HepG2 (cell line): Measurements from ENCODE around the gene VSNL1. TPM values are rescaled to one million over a fixed set of nuclear protein-coding genes. Genes with fewer than 3 reads are reported as not detected.
A peak's percentile ranks its signal among the peaks of the same experiment; 100 is the strongest.

Source experiments
- CENPBD1 ChIP-seq: sonication (generic); formaldehyde crosslinking; IDR thresholded peaks from 2 replicates; pipeline ENCODE4 v1.8.0; 2022; ENCODE audit warnings: missing genetic modification reagents, low read depth, mild to moderate bottlenecking, borderline replicate concordance
- CHD2 ChIP-seq: IDR thresholded peaks from 2 replicates; pipeline ENCODE4 v1.6.1; 2011; ENCODE audit warnings: low read depth, low read length, improper control_type of control experiment
- DRAP1 ChIP-seq: IDR thresholded peaks from 2 replicates; pipeline ENCODE4 v1.6.1; 2016; ENCODE audit warnings: missing genetic modification reagents, missing compliant biosample characterization
- FIP1L1 ChIP-seq: fragments of 200-400 bp; formaldehyde crosslinking; IDR thresholded peaks from 2 replicates; pipeline ENCODE4 v1.6.1; 2018; ENCODE audit warnings: low read depth, mild to moderate bottlenecking, low read length, moderate library complexity, borderline replicate concordance; ENCODE audit not compliant: insufficient read depth
- KDM1A ChIP-seq: IDR thresholded peaks from 2 replicates; pipeline ENCODE4 v1.6.1; 2016; ENCODE audit warnings: missing compliant biosample characterization
- MIER2 ChIP-seq: IDR thresholded peaks from 2 replicates; pipeline ENCODE4 v1.6.1; 2016; ENCODE audit warnings: missing biosample characterization, missing genetic modification reagents
- POLR2G ChIP-seq: fragments of 200-400 bp; formaldehyde crosslinking; IDR thresholded peaks from 2 replicates; pipeline ENCODE4 v1.6.1; 2018; ENCODE audit warnings: mild to moderate bottlenecking, low read depth, low read length, moderate library complexity
- SIX1 ChIP-seq: sonication (generic); formaldehyde crosslinking; IDR thresholded peaks from 2 replicates; pipeline ENCODE4 v1.4.0; 2020; ENCODE audit warnings: missing genetic modification reagents, borderline replicate concordance
- UBTF ChIP-seq: sonication (generic); formaldehyde crosslinking; IDR thresholded peaks from 2 replicates; pipeline ENCODE4 v1.4.0; 2020; ENCODE audit warnings: mild to moderate bottlenecking, missing genetic modification reagents
- ZNF136 ChIP-seq: sonication (generic); formaldehyde crosslinking; IDR thresholded peaks from 2 replicates; pipeline ENCODE4 v1.8.1; 2022; ENCODE audit warnings: low read depth, mild to moderate bottlenecking, moderate library complexity, missing genetic modification reagents
- ZNF350 ChIP-seq: sonication (generic); formaldehyde crosslinking; IDR thresholded peaks from 2 replicates; pipeline ENCODE4 v1.4.0; 2020; ENCODE audit warnings: mild to moderate bottlenecking, low read depth, missing genetic modification reagents, borderline replicate concordance
- ZNF562 ChIP-seq: sonication (generic); formaldehyde crosslinking; IDR thresholded peaks from 2 replicates; pipeline ENCODE4 v1.8.0; 2022; ENCODE audit warnings: missing genetic modification reagents, borderline replicate concordance
- ZNF614 ChIP-seq: IDR thresholded peaks from 2 replicates; pipeline ENCODE4 v1.6.1; 2018; ENCODE audit warnings: missing biosample characterization, missing genetic modification reagents, inconsistent platforms, borderline replicate concordance
- ZNF780A ChIP-seq: sonication (generic); formaldehyde crosslinking; IDR thresholded peaks from 2 replicates; pipeline ENCODE4 v1.8.0; 2022; ENCODE audit warnings: mild to moderate bottlenecking, missing genetic modification reagents, moderate library complexity
- ZNF816 ChIP-seq: sonication (generic); formaldehyde crosslinking; IDR thresholded peaks from 2 replicates; pipeline ENCODE4 v1.8.0; 2022; ENCODE audit warnings: missing genetic modification reagents, mild to moderate bottlenecking, borderline replicate concordance
- polyA plus RNA-seq, 8 experiments: library from polyadenylated mRNA; depleted of rRNA in 3 of 8; stranded (reverse) in 7 of 8; unstranded in 1 of 8; fragments of >200 nt; fragmentation: Illumina TruSeq in 4 of 8; extraction: Trizol in 4 of 8; gene quantifications; 2 replicates each; pipeline versions ENCODE4 v1.2.1 to v1.2.3, GENCODE V29; 2011 to 2016; ENCODE audit warnings: low read depth in 4 of 8, missing spikeins in 1 of 8, mixed read lengths in 1 of 8; ENCODE audit not compliant: insufficient read depth in 1 of 8
- total RNA-seq, 5 experiments: library from RNA; depleted of rRNA; stranded (reverse); fragments of >200 nt; fragmentation: Illumina TruSeq; extraction: Trizol; gene quantifications; 2 replicates each; pipeline ENCODE4 v1.2.3, GENCODE V29; 2016; ENCODE audit warnings: low read depth in 1 of 5
- TF ChIP-seq, protein P1 (sequence below), 2 experiments: sonication (generic) in 1 of 2; formaldehyde crosslinking in 1 of 2; IDR thresholded peaks; 2 replicates each; pipeline versions ENCODE4 v1.6.1 to v1.9.0; 2014 to 2022; ENCODE audit warnings: antibody characterized with exemption in 1 of 2, borderline replicate concordance in 1 of 2, inconsistent platforms in 1 of 2, low read depth in 1 of 2, missing genetic modification reagents in 1 of 2
- TF ChIP-seq, protein P2 (sequence below): sonication (generic); formaldehyde crosslinking; IDR thresholded peaks from 2 replicates; pipeline ENCODE4; 2020; ENCODE audit warnings: missing genetic modification reagents, mild to moderate bottlenecking, borderline replicate concordance

The VSNL1 gene
- total and polyA plus RNA-seq, 2 of the 13 experiments (the other 11 are each of a cell fraction or from before 2014, with no cell fraction given): 63.2 to 95.9 TPM

GRCh38 chr2:17578466-17578928, 38.0 kb downstream of the VSNL1 start (continued):
- TF ChIP-seq ZNF614 (CRISPR knock-in tag) (peak; percentile 73), DRAP1 (CRISPR knock-in tag) (0 out of 2 replicates have a peak, but pooled peaks have one; percentile 36), CENPBD1 (CRISPR knock-in tag) (no peak), MIER2 (CRISPR knock-in tag) (peak; percentile 17; the same call in 1 of the 2 replicates), ZNF136 (CRISPR knock-in tag) (no peak), KDM1A (CRISPR knock-in tag) (peak; percentile 89), ZNF780A (CRISPR knock-in tag) (no peak), ZNF816 (CRISPR knock-in tag) (no peak), FIP1L1 (no peak), UBTF (CRISPR knock-in tag) (peak; percentile 47; the same call in 1 of the 2 replicates), POLR2G (0 out of 2 replicates have a peak, but pooled peaks have one; percentile 28), SIX1 (CRISPR knock-in tag) (no peak), ZNF350 (no peak), ZNF562 (CRISPR knock-in tag) (no peak), CHD2 (no peak)
- TF ChIP-seq, protein P1, sequence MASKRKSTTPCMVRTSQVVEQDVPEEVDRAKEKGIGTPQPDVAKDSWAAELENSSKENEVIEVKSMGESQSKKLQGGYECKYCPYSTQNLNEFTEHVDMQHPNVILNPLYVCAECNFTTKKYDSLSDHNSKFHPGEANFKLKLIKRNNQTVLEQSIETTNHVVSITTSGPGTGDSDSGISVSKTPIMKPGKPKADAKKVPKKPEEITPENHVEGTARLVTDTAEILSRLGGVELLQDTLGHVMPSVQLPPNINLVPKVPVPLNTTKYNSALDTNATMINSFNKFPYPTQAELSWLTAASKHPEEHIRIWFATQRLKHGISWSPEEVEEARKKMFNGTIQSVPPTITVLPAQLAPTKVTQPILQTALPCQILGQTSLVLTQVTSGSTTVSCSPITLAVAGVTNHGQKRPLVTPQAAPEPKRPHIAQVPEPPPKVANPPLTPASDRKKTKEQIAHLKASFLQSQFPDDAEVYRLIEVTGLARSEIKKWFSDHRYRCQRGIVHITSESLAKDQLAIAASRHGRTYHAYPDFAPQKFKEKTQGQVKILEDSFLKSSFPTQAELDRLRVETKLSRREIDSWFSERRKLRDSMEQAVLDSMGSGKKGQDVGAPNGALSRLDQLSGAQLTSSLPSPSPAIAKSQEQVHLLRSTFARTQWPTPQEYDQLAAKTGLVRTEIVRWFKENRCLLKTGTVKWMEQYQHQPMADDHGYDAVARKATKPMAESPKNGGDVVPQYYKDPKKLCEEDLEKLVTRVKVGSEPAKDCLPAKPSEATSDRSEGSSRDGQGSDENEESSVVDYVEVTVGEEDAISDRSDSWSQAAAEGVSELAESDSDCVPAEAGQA (IDR thresholded peaks at IDR 0.05; ENCODE audit: low read depth): no peak
- TF ChIP-seq, protein P1 (CRISPR knock-in tag; IDR thresholded peaks at IDR 0.05; ENCODE audit: borderline replicate concordance): no peak
- TF ChIP-seq, protein P2, sequence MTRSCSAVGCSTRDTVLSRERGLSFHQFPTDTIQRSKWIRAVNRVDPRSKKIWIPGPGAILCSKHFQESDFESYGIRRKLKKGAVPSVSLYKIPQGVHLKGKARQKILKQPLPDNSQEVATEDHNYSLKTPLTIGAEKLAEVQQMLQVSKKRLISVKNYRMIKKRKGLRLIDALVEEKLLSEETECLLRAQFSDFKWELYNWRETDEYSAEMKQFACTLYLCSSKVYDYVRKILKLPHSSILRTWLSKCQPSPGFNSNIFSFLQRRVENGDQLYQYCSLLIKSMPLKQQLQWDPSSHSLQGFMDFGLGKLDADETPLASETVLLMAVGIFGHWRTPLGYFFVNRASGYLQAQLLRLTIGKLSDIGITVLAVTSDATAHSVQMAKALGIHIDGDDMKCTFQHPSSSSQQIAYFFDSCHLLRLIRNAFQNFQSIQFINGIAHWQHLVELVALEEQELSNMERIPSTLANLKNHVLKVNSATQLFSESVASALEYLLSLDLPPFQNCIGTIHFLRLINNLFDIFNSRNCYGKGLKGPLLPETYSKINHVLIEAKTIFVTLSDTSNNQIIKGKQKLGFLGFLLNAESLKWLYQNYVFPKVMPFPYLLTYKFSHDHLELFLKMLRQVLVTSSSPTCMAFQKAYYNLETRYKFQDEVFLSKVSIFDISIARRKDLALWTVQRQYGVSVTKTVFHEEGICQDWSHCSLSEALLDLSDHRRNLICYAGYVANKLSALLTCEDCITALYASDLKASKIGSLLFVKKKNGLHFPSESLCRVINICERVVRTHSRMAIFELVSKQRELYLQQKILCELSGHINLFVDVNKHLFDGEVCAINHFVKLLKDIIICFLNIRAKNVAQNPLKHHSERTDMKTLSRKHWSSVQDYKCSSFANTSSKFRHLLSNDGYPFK (CRISPR knock-in tag): peak; percentile 32; the same call in 1 of the 2 replicates
